Keratinocyte (primary cell): Measurements from ENCODE around the gene DNM2. TPM values are rescaled to one million over a fixed set of nuclear protein-coding genes. Genes with fewer than 3 reads are reported as not detected.

Experiments
- DNase-seq: peaks from one replicate; pipeline ENCODE4 v3.0.0-alpha.2; 2011; ENCODE audit warnings: low read depth, missing footprints, low spot score
- FAIRE-seq: peaks from 2 replicates; lab custom pipeline; 2011; peaks lifted over from hg19 to GRCh38; lab: Jason Lieb, UNC
- H2AFZ ChIP-seq: 2 replicates; pipeline ENCODE4 v1.6.0; 2012; ENCODE audit warnings: low read length, control low read depth, inconsistent platforms; ENCODE audit not compliant: control insufficient read depth
- H3K27ac ChIP-seq: 2 replicates; pipeline ENCODE4 v1.5.1; 2011; ENCODE audit warnings: low read length; ENCODE audit not compliant: control insufficient read depth, insufficient read depth
- H3K27me3 ChIP-seq: 3 replicates; pipeline ENCODE4 v1.6.0; 2011; ENCODE audit warnings: low read length; ENCODE audit not compliant: control insufficient read depth, insufficient read depth; ENCODE audit errors: extremely low read depth
- H3K36me3 ChIP-seq, 2 experiments: 2 replicates in 1 of 2; 3 replicates in 1 of 2; pipeline ENCODE4 v1.5.1; 2011; ENCODE audit warnings: low read length in 2 of 2, mild to moderate bottlenecking in 1 of 2; ENCODE audit not compliant: control insufficient read depth in 2 of 2, insufficient read depth in 2 of 2; ENCODE audit errors: extremely low read depth in 1 of 2
- H3K4me1 ChIP-seq: 3 replicates; pipeline ENCODE4 v1.5.1; 2011; ENCODE audit warnings: low read length; ENCODE audit not compliant: control insufficient read depth, insufficient read depth; ENCODE audit errors: extremely low read depth
- H3K4me2 ChIP-seq: 3 replicates; pipeline ENCODE4 v1.6.0; 2011; ENCODE audit warnings: low read depth, low read length; ENCODE audit not compliant: control insufficient read depth, insufficient read depth; ENCODE audit errors: extremely low read depth
- H3K4me3 ChIP-seq, 3 experiments: fragments of 200-600 bp in 1 of 3; sonication (generic) in 1 of 3; 2 replicates in 2 of 3; 3 replicates in 1 of 3; pipeline ENCODE4 v1.5.1; 2011 to 2016; ENCODE audit warnings: low read length in 3 of 3, mild to moderate bottlenecking in 3 of 3, control low read depth in 2 of 3, inconsistent platforms in 1 of 3, low read depth in 1 of 3, mixed read lengths in 1 of 3, mixed run types in 1 of 3, moderate library complexity in 1 of 3; ENCODE audit not compliant: control insufficient read depth in 2 of 3, insufficient read depth in 2 of 3; ENCODE audit errors: extremely low read depth in 1 of 3
- H3K79me2 ChIP-seq: 2 replicates; pipeline ENCODE4 v1.6.0; 2012; ENCODE audit warnings: low read length; ENCODE audit not compliant: control insufficient read depth, insufficient read depth
- H3K9ac ChIP-seq: 3 replicates; pipeline ENCODE4 v1.6.0; 2011; ENCODE audit warnings: low read length; ENCODE audit not compliant: control insufficient read depth, insufficient read depth; ENCODE audit errors: extremely low read depth
- H3K9me1 ChIP-seq: 3 replicates; pipeline ENCODE4 v1.6.0; 2011; ENCODE audit warnings: low read length; ENCODE audit not compliant: control insufficient read depth, insufficient read depth; ENCODE audit errors: extremely low read depth
- H3K9me3 ChIP-seq: 2 replicates; pipeline ENCODE4 v1.5.1; 2012; ENCODE audit warnings: low read depth, low read length; ENCODE audit not compliant: control insufficient read depth
- H4K20me1 ChIP-seq: 3 replicates; pipeline ENCODE4 v1.6.0; 2011; ENCODE audit warnings: low read length; ENCODE audit not compliant: control insufficient read depth, insufficient read depth; ENCODE audit errors: extremely low read depth
- EZH2 ChIP-seq: IDR thresholded peaks from one replicate; pipeline ENCODE4 v1.6.1; 2012; ENCODE audit warnings: inconsistent platforms, mild to moderate bottlenecking, low read length, moderate library complexity
- dilution Hi-C: fragments of 300-500 bp; cut with MboI; formaldehyde crosslinking; loops from one replicate; pipeline ENCODE4 v1.7.0; 2020; ENCODE audit warnings: low sequenced_read_pairs; ENCODE audit not compliant: extremely low pct_ligation_motif_present
- polyA minus RNA-seq, 3 experiments: library from RNA; depleted of rRNA, polyadenylated mRNA; stranded (reverse); fragments of >200 nt; gene quantifications; 1 replicate in 1 of 3; 2 replicates in 1 of 3; 3 replicates in 1 of 3; pipeline ENCODE4 v1.2.3, GENCODE V29; 2011
- polyA plus RNA-seq, 5 experiments: library from polyadenylated mRNA; depleted of rRNA in 3 of 5; stranded (reverse) in 3 of 5; stranded (forward) in 1 of 5; unstranded in 1 of 5; fragments of >200 nt; gene quantifications; 1 replicate in 1 of 5; 2 replicates in 3 of 5; 3 replicates in 1 of 5; pipeline versions ENCODE4 v1.2.1 to v1.2.3, GENCODE V29; 2011 to 2012; ENCODE audit warnings: missing spikeins in 2 of 5, low read depth in 1 of 5, low replicate concordance in 1 of 5
- TF ChIP-seq, protein P1 (sequence below), 3 experiments: IDR thresholded peaks in 1 of 3; conservative IDR thresholded peaks in 1 of 3; optimal IDR thresholded peaks in 1 of 3; 2 replicates in 2 of 3; 3 replicates in 1 of 3; pipeline versions ENCODE3 to v1.5.1; 2011; ENCODE audit warnings: low read length in 3 of 3, mild to moderate bottlenecking in 3 of 3, moderate library complexity in 2 of 3, control low read depth in 1 of 3, inconsistent platforms in 1 of 3; ENCODE audit not compliant: insufficient read depth in 2 of 3; ENCODE audit errors: extremely low read depth in 1 of 3

DNM2 gene
- polyA plus RNA-seq (60.1 to 71.4 TPM (median 63.5 TPM) in 3 replicates), polyA minus RNA-seq (124 to 251 TPM (median 207 TPM) in 3 replicates)
- polyA plus RNA-seq (2011; ENCODE audit: low read depth): 86.4 TPM
- polyA plus RNA-seq (2011; cell fraction: cytosol; rRNA removed): 45.7 and 57.6 TPM in 2 replicates
- polyA plus RNA-seq (2011; cell fraction: nucleus; rRNA removed): 115 and 147 TPM in 2 replicates
- polyA plus RNA-seq (2012; ENCODE audit: low replicate concordance): 83.1 and 89.6 TPM in 2 replicates
- polyA minus RNA-seq (2011; cell fraction: cytosol; rRNA and poly(A)+ RNA removed): 141 TPM
- polyA minus RNA-seq (2011; cell fraction: nucleus; rRNA and poly(A)+ RNA removed): 112 and 147 TPM in 2 replicates

DNA sequence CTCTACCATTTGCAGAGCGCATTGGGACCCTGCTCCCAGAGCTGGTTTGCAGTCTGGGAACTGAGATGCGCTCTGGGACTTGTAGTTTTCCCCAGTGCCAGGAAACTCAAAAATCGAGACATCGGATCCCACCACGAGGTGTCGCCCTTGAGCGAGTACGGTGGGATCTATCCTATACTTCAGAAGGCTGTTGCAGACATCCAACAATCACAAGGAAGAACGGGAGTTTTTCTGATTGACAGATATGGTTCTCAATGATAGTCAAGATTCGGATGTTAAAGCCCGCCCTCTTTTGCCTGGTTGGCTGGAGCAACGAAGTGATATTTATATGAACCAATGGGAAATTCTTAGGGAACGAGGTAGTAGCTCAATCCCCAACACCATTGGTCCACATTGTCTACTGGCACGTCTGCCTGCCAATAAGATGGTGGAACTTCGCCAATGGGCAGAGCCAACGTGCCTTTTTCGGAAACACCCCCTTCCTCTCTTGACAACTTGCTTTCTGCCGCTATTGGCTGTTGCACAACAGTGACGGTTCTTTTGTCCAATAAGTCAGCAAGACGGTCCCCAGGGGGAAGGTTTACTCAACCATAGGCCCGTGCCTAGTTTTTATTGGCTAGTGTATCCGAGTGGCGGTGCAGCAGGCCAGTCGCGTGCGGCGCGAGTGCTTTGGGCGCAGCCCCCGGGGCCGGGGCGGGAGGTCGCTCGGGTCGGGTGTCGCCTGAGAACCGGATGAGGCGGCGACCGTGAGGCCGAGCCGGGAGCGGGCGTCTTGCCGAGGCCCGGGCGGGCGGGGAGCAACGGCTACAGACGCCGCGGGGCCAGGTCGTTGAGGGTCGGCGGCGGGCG is at the start of gene DNM2:
DNM2 (plus strand) TSS at position 724 of the 849 bp plus-strand sequence. CDS start 164 bp downstream, outside the sequence.
- dilution Hi-C loops: no loop called here
- DNase-seq (peak; percentile 99), FAIRE-seq (peak; percentile 96)
- H3K4me2 ChIP-seq: peak within 1 kb of the TSS; percentile 93
- peaks cover 12% of the 10 kb centered on the region for H3K4me1 ChIP-seq
- peak within 1 kb of the TSS; percentile 82 to 92 (median 89) for H3K4me3 ChIP-seq
- no peaks in the 10 kb centered on the region for H3K27me3 ChIP-seq
- H3K79me2 ChIP-seq: peaks cover 47% of the 10 kb centered on the region
- TF ChIP-seq EZH2: no peak
- TF ChIP-seq, protein P1, sequence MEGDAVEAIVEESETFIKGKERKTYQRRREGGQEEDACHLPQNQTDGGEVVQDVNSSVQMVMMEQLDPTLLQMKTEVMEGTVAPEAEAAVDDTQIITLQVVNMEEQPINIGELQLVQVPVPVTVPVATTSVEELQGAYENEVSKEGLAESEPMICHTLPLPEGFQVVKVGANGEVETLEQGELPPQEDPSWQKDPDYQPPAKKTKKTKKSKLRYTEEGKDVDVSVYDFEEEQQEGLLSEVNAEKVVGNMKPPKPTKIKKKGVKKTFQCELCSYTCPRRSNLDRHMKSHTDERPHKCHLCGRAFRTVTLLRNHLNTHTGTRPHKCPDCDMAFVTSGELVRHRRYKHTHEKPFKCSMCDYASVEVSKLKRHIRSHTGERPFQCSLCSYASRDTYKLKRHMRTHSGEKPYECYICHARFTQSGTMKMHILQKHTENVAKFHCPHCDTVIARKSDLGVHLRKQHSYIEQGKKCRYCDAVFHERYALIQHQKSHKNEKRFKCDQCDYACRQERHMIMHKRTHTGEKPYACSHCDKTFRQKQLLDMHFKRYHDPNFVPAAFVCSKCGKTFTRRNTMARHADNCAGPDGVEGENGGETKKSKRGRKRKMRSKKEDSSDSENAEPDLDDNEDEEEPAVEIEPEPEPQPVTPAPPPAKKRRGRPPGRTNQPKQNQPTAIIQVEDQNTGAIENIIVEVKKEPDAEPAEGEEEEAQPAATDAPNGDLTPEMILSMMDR (optimal IDR thresholded peaks at IDR 0.05 in 1 of 3, IDR thresholded peaks at IDR 0.05 in 1 of 3, conservative IDR thresholded peaks at IDR 0.05 in 1 of 3; ENCODE audit: extremely low read depth in 1 of 3, insufficient read depth in 2 of 3, low read length in 3 of 3): peak; percentile 73 to 96 (median 85)
- H3K36me3 ChIP-seq: peaks cover 4 to 12% of the 10 kb centered on the region in 2 experiments
- peak within 1 kb of the TSS; percentile 66 for H3K27ac ChIP-seq
- H3K9me1 ChIP-seq: peaks cover 10% of the 10 kb centered on the region
- peak within 1 kb of the TSS; percentile 82 for H2AFZ ChIP-seq
- peaks cover 28% of the 10 kb centered on the region for H4K20me1 ChIP-seq
- H3K9ac ChIP-seq: peak within 1 kb of the TSS; percentile 86
- H3K9me3 ChIP-seq: no peaks in the 10 kb centered on the region

DNA sequence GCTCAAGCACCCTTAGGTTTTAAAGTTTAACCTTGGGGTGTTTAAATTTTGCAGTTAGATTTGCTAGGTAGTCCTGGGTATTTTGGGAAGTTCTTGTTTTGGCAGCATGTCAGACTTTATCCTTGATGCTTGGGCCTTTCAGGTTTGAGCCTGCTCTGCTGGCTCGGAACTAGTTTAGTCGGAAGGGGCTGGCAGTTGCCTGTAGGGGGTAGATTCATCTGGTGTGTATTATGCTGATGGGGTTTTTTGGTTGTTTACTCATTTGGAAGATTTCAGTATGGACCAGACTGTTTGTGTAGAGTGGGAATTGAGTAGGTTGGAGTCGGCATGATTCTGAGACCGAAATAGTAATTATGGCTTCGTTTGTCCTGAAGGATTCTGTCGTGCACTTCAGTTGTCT is 48.6 kb upstream of the DNM2 start:
- no peak overlapping the region for H3K4me3 ChIP-seq
- peak overlapping the region; percentile 49 for H3K4me2 ChIP-seq
- H2AFZ ChIP-seq: no peak overlapping the region
- peaks cover 14 to 43% of the 10 kb centered on the region in 2 experiments for H3K36me3 ChIP-seq
- no peaks in the 10 kb centered on the region for H3K27me3 ChIP-seq
- H3K9ac ChIP-seq: peak overlapping the region; percentile 18
- DNase-seq (no peak), FAIRE-seq (peak; percentile 69)
- dilution Hi-C loops: no loop called here
- peaks cover 3% of the 10 kb centered on the region for H3K9me1 ChIP-seq
- H3K9me3 ChIP-seq: no peaks in the 10 kb centered on the region
- H3K4me1 ChIP-seq: peaks cover 9% of the 10 kb centered on the region
- no peak for TF ChIP-seq EZH2
- TF ChIP-seq, protein P1 (optimal IDR thresholded peaks at IDR 0.05 in 1 of 3, IDR thresholded peaks at IDR 0.05 in 1 of 3, conservative IDR thresholded peaks at IDR 0.05 in 1 of 3; ENCODE audit: extremely low read depth in 1 of 3, insufficient read depth in 2 of 3, low read length in 3 of 3): no peak
- peaks cover 93% of the 10 kb centered on the region for H3K79me2 ChIP-seq
- peaks cover 62% of the 10 kb centered on the region for H4K20me1 ChIP-seq
- peak overlapping the region; percentile 59 for H3K27ac ChIP-seq
